Embryonic facial prominence (tissue), 1 donor: Measurements from ENCODE around the gene BCL2L1.
"Not testable (repeated sequence)": the region's sequence is repeated elsewhere in the genome, so short reads cannot be mapped to it uniquely, and the experiment has no call there.

Experiments used
- DNase-seq: peaks from one replicate; pipeline ENCODE4 v3.0.0-alpha.2; 2016; ENCODE audit errors: extremely low spot score

Gene BCL2L1

GRCh38 chr20:31648104-31648503 is 74.6 kb downstream of the BCL2L1 start:
- DNase-seq = not testable (repeated sequence)

DNA sequence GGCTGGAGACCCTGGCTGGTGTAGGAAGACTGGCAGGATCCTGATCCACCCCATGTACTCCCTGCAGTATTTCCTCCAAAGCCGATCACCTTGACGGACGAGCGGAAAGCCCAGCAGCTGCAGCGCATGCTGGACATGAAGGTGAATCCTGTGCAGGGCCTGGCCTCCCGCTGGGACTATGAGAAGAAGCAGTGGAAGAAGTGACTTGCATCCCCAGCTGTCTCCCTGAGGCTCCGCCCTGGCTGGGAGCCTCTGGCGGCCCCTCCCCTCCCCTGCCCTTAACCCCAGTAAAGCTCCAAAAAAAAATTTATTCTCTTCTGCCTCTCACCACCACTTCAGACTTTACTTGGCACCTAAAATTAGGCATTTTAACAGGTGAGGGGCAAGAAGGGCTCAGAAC is 78.0 kb downstream of the BCL2L1 start:
- DNase-seq = no peak

- DNase-seq = no peak
Measured at GRCh38 chr20:31643522-31643921, 79.1 kb downstream of the BCL2L1 start.

- DNase-seq = no peak
Measured at GRCh38 chr20:31642837-31643236, 79.8 kb downstream of the BCL2L1 start.

- no peak for DNase-seq
Measured at GRCh38 chr20:31641391-31641790, 81.3 kb downstream of the BCL2L1 start.

DNA sequence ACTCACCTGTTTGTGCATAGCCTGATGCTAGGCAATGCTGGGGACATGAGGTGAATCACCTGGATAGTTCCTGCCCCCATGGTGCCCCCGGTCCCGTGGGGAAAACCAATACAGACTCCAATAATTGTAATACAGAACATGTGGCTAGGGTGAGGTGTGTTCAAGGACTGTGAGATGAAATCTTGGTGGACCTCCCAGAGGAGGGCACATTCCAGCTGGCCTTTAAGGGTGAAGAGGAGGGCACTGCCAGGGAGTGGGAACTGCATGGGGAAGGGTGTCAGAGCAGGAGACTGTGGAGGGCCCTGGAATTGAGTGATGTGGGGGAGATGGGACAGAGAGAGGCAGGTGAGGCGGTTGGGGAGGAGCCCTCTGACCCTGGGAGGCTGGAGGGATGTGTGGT is 82.4 kb downstream of the BCL2L1 start:
- DNase-seq = no peak

DNA sequence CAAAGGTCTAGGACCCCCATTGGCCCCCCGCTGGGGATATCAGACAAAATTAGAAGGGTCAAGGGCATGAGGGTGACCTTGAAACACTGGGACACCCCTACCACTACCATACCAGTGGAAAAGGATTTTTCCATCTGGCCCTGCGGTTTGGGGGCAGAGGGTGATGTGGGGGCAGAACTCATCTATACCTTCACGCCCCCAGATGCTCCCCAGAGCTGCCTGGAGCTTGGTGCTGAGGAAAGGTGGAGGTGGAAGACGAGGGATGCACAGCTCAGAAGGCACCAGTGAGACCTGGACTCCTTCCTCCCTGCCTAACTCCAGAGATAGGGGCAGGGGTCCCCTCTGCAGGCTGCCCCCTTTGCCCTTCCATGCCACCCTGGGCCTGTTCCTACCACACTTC is 83.9 kb downstream of the BCL2L1 start:
- DNase-seq = no peak

- DNase-seq = no peak
Measured at GRCh38 chr20:31638317-31638716, 84.4 kb downstream of the BCL2L1 start.

GRCh38 chr20:31637660-31638059 is 85.0 kb downstream of the BCL2L1 start, which contains the start of gene COX4I2:
Gene COX4I2, plus strand, starts transcription at chr20:31637912. Its CDS starts 1,106 bp downstream, at chr20:31639018.
- no peak for DNase-seq

- no peak for DNase-seq
Measured at GRCh38 chr20:31633339-31633914, 89.2 kb downstream of the BCL2L1 start.

DNA sequence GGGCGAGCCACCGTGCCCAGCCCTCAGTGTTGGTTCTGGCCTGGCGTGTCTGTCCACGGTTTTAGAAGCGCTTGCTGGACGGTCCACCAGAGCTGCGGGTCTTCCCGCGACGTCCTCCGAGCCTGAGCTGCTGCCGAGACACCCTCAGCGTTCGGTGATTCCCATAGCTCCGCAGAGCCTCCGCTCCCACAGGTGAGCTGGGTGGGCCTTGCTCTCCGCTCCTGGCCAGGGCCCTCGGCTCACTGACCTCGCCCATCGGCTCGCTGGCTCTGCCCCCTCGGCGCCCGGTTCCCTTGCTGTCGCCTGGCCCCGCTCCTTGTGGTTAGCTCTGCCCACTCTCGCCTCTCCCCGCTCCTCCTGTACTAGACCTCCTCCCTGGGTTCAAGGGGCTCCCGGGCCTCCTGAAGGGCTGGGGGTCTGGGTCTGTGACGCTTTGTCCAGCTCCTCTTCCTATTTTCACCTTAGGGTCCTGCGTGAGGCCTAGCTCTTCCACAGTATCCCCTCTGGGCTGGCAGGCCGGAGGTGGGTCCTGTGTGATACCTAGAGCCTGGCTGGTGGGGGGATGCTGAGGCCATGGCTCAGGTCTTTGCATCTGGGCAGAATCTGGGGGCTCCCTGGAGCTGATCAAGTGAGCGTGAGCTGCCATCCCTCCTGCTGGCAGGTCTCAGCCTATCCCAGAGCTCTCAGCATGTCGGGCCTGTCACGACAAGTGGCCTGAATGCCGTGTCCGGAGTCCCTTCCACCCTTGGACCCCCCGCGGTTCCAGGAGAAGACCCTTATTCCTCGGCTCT is 89.9 kb downstream of the BCL2L1 start:
- no peak for DNase-seq

GRCh38 chr20:31630187-31630790 is 92.4 kb downstream of the BCL2L1 start:
- no peak for DNase-seq

GRCh38 chr20:31628057-31628456 is 94.6 kb downstream of the BCL2L1 start:
- DNase-seq = not testable (repeated sequence)

DNA sequence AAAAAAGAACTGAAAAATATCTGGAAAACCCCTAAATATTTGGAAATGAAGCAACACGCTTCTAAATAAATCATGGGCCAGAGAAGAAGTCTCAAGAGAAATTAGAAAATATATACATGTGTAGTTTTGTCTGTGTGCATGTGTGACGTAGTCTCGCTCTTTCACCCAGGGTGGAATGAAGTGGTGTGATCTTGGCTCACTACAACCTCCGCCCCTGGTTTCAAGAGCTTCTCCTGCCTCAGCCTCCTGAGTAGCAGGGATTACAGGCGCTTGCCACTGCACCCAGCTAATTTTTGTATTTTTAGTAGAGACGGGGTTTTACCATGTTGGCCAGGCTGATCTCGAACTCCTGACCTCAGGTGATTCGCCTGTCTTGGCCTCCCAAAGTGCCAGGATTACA is 96.1 kb downstream of the BCL2L1 start:
- DNase-seq = not testable (repeated sequence)

- DNase-seq = not testable (repeated sequence)
Measured at GRCh38 chr20:31623123-31623505, 99.6 kb downstream of the BCL2L1 start.

DNA sequence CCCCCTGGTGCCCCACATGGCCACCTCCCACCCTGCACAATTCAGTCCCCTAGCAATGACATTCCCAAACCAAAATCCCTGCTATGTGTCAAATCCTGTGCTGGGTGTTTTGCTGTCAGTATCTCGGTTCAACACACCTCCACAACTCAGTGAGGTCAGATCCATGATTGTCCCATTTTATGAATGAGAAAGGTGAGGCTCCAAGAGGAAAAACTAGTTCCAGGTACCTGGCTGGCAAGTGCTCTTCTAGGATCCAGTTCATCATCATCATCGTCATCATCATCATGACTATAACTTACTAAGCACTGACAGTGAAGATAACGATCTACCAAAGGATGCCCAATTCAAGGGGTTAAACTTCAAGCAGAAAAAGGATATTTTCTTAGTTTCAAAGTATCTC is 102.4 kb downstream of the BCL2L1 start:
- no peak for DNase-seq

DNA sequence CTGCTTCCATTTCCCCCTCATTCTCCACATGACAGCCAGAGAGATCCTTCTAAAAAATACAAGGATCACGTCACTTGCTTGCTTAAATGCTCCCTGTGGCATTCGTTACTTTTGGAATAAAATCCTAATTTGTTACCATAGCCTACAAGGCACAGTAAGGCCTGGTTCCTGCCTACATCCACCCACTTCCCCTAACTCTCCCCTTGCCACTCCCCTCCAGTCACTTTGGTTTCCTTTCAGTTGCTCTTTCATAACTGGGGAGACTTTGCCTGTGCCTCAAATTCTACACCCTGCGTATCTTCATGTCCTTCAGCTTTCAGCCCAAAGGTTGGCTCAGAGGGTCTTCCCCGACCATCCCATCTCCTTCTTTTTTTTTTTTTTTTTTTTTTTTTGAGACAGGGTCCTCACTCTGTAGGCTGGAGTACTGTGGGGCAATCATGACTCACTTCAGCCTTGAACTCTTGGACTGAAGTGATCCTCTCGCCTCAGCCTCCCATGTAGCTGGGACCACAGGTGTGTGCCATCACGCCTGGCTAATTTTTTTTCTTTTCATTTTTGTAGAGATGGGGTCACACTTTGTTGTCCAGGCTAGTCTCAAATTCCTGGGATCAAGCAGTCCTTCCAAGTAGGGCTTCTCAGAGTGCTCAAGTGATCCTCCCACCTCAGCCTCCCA is 105.1 kb downstream of the BCL2L1 start:
- DNase-seq = no peak

GRCh38 chr20:31615416-31615815 is 107.3 kb downstream of the BCL2L1 start:
- DNase-seq = no peak
